Forelimb muscle (tissue), 1 donor: Measurements from ENCODE around the gene HDLBP. TPM values are rescaled to one million over a fixed set of nuclear protein-coding genes. Genes with fewer than 3 reads are reported as not detected.

Experiments used
- DNase-seq: peaks from one replicate; pipeline ENCODE4 v3.0.0-alpha.2; 2013; ENCODE audit warnings: low read depth
- polyA plus RNA-seq: library from polyadenylated mRNA; unstranded; fragments of 120-200 nt; gene quantifications from one replicate; pipeline ENCODE4 v1.2.1, GENCODE V29; 2013; ENCODE audit not compliant: insufficient read length

The HDLBP gene
- polyA plus RNA-seq, 1 donor: 339 TPM

DNA sequence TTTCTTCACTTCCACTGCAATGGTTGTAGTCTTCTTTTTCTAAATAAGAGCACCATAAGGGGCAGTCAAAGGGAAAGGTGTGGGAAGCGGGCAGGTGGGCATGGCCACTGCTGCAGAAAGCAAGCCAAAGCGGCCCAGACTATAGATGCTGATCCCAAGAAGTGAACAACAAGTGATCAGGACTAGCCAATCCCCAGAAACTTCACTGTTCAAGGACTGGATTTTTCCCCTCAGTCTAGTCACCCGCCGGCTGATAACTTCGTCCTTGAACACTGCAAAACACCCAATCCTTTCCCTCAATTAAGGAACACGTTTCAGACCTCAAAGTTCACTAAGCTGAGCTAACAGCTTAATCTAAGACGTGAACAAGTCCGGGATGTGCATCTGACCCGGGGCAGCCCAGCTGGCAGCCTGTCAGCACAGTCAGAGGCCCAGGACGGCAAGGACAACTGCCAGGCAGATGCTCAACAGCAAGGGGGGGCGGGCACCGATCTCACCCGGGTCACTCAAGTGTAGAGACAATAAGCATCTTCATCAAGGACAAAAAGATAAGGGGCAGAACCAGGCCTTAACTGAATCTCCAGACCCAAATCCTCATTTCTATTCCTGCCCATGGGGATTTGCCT, 59.8 kb downstream of the HDLBP start:
- no peak for DNase-seq

DNA sequence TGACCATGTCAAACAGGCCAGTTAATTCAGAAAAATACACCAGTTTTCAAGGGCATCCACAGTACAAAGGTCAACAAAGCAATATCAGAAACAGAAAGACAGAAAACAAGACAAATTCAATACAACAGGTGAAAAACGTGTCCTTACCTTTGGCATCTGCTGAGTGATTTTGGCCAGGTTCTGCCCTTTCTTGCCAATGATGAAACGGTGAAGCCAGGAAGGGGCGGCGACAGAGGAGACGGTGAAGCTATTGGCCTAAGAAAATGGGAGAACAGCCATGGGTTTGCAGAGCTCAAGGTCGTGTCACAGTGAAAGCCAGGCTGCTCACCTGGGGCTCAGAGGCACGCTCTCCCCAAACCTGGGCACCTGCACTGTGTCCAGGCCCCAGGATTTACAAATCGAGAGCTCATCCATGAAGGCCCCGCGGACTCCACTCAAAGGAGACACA, 60.5 kb downstream of the HDLBP start:
- no peak for DNase-seq

DNA sequence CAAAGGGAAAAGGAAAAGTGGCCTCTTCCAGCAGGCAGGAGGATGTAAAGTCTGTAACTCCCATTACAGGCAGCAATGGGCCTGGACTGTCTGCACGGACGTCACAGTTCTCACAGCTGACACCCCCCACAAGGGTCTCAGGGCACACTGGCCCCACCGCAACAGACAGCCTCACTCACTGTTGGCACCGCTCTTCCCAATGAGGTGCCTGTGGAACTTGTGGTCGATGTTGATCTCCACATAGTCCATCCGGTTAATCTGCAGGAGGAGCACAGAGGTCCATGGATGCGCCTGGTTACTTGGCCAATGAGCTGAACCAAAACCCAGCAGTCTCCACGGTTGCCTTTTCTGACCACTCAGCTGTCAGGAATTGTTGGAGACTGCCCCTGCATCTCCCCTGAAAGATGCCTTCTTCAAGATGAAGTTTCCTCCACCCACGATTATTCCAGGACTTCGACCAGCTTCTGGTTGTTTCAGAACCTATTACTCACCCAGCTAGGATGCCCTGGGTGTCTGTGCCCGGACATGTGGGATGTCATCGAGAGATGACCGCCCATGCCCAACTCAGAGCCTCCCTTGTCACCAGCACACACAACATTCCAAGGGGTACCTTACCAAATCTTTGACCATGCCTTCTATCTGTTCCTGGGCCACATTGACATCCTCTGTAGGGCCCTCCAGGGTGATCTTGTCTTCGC, 62.5 kb downstream of the HDLBP start:
- DNase-seq: no peak

DNA sequence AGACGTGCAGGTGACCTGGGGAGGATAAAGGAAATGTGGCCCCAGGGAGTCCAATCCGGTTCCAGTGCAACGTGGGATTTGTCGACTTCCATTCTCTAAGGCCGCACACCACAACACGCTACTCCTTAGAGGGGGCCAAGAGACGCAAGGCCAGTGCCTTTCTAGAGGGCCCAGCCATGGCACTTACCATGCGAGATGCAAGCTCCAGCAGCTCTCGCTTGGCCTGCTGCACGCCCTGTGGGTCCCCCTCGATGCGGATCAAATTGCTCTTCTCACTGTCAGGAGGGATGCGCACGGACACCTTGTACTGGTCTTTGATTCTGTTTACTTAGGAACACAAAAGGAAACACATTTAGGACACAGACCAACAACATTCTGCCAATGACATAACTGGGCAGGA, 65.8 kb downstream of the HDLBP start:
- no peak for DNase-seq

DNA sequence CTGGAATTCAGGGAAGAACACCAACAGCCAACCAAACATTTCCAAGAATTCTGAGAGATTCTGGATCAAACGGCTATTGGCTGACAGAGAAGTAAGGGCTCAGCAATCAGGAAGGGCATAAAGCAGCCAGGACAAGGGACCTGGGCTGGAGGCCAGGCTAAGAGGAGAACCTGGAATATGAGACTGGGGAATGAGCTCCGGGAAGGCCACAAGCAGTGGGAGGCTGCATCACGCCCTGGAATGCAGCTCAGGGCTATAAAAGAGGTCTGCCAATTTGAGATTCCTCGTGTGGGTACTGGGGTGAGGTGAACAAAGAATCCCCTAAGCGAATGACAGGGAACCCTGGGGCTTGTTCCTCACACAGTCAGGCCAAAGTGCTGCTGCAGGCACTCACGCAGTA, 66.6 kb downstream of the HDLBP start:
- no peak for DNase-seq

DNA sequence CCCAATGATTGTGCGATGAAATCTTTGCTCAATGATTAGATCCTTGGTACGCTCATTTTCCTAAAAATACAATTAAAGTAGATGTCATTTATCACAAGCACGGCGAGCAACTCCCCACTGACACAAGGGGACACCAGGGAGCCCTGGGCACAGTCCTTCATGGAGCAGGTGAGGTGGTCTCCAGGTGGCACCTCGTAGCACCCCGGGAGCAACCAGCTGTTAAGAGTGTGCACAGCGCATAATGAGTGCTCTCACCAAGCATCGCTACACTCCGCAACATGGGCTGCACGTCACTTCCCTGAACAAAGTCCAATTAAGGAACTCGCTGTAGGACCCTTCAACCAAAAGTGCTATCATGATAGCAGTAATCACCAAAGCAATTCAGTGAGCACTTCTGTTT, 67.2 kb downstream of the HDLBP start:
- no peak for DNase-seq

DNA sequence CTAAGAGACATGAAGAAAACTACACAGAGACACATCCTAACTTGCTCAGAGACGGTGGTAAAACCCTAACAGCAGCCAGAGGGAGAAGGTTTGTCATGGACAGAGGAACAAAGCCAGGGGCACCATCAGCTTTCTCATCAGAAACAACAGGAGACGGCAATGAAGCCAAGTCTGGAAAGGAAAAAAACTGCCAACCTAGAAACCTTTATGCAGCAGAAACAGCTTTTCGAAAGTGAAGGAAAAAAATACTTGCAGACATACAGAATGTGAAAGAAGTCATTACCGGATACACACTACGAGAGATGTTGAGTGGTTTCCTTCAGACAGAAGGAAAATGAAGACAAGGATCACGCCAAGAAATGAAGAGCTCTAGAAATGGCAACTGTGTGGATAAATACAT, 71.1 kb downstream of the HDLBP start:
- no peak for DNase-seq

DNA sequence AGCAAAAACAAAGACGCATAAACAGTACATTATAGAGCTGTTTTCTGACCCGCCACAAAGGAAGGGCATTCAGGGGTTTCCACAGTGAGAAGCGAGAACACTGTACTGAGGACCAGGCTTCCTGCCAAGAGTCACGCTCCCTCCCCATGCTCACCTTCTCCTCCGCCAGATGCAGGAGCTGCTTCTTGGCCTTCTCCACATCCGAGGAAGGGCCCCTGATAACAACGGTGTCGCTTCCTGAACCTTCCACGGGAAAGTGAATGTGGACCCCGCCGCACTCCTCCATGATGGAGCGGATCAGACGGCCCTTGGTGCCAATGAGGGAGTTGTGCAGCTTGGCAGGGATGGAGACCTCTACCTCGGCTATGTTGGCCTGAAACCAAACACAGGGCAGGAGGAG, 73.2 kb downstream of the HDLBP start:
- no peak for DNase-seq

DNA sequence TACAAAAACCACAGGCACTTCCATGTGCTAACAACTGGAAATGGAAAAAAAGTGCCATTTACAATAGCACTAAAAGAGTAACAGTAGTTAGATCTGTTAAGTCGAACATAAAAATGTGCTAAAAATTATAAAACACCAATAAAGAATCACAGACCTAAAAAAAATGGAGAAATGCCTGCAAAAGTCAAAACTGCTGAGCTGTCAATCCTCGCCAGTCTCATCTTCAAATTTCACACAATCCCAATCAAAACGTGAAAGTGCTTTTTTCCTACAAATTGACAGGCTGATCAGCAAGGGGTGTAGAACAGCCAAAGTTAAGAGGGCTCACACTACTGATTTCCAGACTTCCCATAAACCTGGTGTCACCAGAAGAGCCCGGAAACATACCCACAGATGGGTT, 73.8 kb downstream of the HDLBP start:
- DNase-seq: no peak

DNA sequence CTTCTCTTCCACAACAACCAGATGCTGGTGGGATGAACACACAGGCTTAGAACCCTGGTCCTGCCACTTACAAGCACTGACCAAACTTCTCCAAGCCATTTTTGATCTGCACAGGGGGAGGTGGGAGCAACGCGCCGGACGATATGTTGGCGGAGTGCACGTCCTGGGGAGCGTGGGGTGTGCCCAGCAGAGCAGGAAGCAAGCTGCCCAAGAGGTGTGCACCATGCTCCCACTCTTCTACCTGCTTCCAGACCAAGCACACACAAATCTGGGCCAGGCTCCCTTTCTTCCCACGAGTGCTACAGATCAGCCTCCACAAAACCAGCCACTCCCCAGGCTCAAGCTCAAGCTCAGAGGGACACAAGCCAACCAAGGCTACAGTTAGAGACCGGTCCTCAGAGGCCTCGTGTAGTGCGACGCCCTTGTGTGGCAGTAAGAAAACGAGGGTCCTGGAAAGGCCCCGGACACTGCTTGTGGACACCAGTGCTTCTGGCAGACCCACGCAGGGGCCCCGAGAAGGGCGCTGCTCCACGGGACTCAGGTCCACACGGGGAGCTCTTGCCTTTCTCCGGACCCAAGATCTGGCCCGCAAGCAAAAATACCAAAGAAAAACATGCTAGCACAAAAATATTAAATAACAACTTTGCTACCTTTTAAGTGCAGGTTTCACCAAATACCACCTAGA, 75.0 kb downstream of the HDLBP start:
- no peak for DNase-seq

DNA sequence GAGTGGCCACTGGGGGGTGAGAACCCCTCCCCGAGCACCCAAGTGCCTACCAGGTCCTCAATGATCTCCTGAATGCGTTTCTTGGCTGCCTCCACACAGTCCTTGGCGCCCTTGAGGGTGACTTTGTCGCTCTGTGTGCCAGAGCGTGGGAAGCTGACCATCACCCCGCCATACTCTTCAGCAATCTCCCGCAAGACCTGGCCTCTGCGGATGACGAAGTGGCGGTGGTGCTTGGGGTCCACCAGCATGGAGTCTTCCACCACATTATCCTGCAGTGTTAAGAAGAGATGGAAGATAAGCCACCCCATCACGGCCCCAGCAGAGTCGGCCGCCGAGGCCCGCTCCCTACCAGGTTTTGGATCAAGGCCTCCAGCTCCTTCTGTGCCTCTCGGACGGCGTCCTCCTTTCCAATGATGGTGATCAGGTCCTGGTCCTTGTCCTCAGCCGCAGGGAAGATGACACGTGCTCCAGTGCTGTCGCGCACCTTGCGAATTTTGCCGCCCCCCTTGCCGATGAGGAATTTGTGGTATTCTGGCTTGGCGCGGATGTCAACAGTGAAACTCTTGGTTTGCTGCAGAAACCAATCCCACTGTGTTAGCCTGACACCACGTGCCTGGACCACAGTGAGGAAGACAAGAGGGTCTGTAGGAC, 75.8 kb downstream of the HDLBP start:
- DNase-seq: no peak

DNA sequence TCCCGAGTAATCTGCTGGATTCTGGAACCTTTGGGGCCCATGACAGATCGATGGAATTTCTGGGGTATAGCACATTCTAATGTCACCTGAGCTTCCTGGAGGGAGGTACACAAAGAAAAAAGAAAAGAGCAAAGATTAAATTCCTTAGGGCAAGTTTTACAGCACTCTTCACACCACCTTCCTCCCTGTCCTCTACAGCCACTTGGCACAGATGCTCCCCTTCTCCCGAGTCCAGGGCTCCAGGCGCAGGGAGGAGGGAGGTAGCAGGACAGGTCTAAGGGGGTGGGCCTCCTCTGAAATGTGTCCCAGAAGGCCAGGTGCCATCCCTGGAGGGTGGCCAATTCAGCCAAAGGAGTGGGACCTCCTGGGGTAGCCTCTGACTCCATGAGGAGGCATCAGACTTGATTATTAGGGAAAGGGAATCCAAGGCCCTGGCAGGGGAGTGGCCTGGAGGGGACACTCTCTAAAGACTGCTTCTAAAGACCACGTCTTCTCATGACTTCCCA, 76.7 kb downstream of the HDLBP start:
- no peak for DNase-seq

DNA sequence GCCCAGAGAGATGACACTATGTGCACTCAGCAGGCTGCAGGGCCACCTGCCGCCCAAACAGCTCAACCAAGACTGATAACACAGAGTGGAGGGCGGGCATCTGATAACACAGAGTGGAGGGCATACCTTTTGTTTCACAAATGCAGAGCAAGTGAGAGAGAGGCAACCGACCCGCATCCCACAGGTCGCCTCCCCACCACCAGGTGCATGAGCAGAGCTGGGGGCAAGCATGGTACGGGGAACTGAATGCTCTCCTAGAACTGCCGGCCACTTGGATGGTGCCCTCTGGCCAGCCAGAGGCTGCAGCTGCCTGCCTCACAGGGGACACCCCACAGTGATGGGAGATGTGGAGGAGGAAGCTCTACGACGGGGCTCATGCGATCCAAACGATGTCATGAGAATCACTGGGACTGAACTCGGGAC, 77.5 kb downstream of the HDLBP start:
- no peak for DNase-seq

DNA sequence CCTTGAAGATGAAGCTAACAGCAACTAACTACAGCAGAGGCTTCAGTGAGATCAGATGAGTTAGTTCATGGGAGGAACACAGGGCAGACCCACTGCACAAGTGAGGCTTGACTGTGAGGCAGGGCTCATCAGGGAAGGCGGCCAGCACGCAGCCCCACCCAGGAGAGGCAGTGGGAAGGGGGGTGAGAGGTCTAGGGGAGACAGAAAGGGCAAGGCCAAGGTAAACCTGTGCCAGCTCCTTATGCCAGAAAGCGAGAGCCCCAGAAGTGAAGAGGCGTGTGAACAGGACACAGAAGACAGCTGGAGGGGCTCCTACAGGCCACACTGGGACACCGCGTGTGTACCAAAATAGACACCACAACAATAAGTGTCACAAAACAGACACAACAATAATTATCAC, 78.4 kb downstream of the HDLBP start:
- DNase-seq: no peak

DNA sequence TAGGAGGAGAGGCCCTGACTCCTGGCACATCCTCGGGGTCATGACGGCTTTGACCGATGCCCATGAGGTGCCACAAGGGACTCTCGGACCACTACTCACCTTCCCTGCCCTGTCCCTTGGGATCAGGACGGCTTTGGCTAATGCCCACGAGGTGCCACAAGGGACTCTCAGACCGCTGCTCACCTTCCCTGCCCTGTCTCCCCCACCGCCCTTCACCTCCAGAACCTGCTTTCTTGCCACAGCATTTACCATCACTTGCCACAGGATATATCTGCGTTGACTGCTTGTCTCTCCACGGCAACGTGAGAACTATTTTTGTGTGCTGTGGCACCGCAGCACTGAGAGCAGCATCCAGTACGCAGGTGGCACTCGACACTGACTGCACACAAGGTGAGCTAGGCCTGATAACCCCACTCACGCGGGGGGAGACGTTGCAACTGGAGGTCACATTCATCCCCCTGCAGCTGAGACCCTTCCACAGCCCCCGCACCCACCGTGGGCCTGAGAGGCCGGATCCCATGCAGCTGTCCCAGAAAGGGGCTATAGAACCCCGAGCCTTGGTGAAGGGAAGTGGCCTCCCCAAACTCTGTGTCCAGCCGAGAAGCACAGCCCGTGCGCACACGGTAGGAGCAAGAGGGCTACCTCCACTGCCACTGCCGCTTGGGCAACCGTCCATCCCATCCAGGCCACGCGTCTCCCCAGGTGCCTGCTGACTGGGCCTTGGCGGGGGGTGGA, 79.4 kb downstream of the HDLBP start:
- DNase-seq: no peak

DNA sequence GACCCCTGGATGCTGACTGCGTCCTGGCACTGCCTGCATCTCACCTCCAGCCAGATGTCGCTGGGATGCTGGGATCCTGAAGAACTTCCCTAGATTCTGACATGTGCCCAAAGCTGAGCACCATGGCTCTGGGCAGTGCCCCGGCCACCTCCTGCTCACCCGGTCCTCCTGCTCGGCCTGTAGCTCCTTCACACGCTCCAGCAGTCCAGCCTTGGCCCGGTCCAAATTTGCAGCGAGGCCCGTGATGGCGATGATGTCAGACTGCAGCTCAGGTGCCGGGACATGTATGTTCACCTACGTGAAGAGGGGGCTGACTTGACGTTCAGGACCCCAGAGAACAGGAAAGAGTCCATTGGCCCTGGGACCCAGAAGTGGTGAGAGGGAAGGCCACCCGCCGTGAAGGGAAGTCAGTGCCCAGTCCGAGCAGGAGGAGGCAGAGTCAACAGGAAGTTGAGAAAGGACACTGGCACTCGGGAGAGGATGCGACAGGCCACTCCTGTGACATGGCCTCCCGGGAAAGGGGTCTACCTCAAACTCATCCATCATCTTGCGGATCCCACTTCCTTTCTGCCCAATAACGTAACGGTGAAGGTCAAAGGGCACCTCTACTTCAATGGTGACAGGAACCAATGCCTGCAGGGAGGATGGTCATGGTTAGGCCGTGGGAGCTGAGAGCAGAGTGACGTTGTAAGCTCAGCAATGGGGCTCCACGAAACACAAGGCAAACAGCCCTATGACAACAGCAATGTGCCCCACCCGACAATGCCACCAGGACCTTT, 80.3 kb downstream of the HDLBP start:
- DNase-seq: no peak

DNA sequence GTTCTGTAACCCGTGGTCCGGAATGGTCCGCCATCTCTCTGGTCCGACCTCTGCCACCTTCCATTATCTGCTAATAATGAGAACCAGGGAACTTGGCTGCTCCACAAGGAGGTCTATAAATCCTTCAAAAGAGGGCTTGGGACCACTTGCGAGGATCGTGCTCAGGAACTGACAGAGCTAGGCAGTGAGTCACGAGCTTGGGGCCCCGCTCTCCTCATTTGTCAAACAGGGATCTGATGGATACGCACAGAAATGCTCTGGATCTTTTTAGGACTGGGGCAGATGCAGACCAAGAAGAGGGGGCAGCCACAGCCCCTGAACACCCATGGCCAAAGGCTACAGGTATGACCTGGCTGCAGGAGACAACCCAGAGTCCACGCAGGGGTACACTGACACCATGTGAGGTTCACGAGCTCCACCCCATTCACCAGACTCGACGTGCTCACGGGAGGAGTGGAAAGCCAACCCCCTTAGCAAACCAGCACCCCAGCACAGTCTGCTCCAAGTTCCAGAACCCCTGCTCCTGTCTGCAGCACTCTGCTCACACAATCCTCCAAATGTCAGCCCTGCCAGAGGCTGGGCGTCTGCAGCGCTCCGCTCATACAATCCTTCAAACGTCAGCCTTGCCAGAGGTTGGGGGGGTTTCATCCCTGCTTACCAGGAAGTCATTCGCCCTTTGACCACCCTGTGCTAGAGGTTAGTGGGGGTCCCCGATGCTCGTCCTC, 81.2 kb downstream of the HDLBP start:
- DNase-seq: no peak

DNA sequence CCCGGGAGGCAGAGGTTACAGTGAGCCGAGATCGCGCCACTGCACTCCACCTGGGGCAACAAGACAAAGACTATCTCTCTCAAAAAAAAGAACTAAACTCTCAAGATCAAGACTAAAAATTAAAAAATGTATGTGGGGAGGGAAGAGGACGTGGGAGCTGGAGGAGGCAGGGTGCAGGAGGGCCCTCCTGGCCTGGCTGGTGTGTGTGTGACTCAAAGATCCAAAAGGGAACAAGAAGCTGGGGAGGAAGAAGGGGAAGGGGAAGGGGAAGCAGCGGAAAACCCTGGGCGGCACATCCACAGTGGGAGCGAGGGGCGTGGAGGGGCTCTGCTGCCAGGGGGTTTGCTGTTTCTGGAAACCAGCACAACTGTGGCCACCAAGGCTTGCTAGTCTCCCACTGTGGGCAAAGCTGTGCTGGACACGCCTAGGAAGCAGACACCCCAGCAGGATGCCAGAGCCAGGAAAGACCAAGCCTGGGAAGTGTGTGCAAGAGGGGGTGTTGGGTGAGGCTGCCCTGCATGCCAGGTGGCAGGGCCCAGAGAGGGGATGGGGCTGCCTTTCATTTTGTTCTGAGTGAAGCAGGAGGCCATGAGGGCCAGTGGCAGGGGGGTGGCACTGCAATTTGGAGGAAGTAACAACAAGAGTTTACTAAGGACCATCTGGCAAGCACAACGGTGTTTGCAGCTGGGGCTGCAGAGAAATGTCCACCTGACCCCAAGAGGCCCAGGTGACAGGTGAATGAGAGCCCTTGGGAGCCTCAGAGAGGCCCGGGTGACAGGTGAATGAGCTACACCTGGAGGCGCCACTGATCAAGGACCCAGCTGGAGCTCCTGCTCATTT, 82.5 kb downstream of the HDLBP start:
- no peak for DNase-seq

DNA sequence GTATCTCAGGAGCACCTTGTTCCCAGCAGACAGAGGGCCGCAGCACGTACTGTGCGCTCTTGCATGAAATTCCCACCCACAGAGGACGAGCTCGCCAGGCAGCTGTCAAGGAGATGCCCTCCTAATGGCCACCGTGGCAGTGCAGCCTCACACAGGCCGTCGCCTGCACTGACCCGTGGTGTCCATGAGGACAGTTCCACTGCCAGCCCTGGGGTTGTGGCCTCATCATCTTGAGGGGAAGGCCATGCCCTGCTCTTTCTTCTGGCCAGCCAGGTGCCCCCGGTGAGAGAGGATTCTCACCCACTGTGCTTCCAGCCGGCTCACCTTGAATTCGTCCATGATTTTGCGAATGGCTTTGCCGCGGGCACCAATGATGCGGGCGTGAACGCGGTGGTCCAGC, 85.0 kb downstream of the HDLBP start:
- DNase-seq: no peak
